HepG2 (cell line): ENCODE results near the gene RUSF1. TPM values are rescaled to one million over a fixed set of nuclear protein-coding genes. Genes with fewer than 3 reads are reported as not detected.

Source experiments
- ATF3 ChIP-seq: sonication (generic); formaldehyde crosslinking; IDR thresholded peaks from 2 replicates; pipeline ENCODE4 v1.4.0; 2020; ENCODE audit warnings: missing genetic modification reagents
- BCL3 ChIP-seq: sonication (generic); formaldehyde crosslinking; IDR thresholded peaks from 2 replicates; pipeline ENCODE4 v1.5.1; 2020; ENCODE audit warnings: mild to moderate bottlenecking, missing genetic modification reagents, moderate library complexity
- BCL6 ChIP-seq: IDR thresholded peaks from 2 replicates; pipeline ENCODE4 v1.6.1; 2016; ENCODE audit warnings: missing genetic modification reagents, missing compliant biosample characterization
- CREM ChIP-seq, 2 experiments: sonication (generic) in 1 of 2; formaldehyde crosslinking in 1 of 2; IDR thresholded peaks; 2 replicates each; pipeline versions ENCODE4 v1.4.0 to v1.6.1; 2016 to 2020; ENCODE audit warnings: antibody characterized with exemption in 1 of 2, mild to moderate bottlenecking in 1 of 2, missing genetic modification reagents in 1 of 2
- DDIT3 ChIP-seq: sonication (generic); formaldehyde crosslinking; IDR thresholded peaks from 2 replicates; pipeline ENCODE4 v1.4.0; 2020; ENCODE audit warnings: mild to moderate bottlenecking, missing genetic modification reagents
- DZIP1 ChIP-seq: sonication (generic); formaldehyde crosslinking; IDR thresholded peaks from 2 replicates; pipeline ENCODE4 v1.5.0; 2020; ENCODE audit warnings: mild to moderate bottlenecking, missing genetic modification reagents
- HOXA3 ChIP-seq: sonication (generic); formaldehyde crosslinking; IDR thresholded peaks from 2 replicates; pipeline ENCODE4 v1.5.0; 2020; ENCODE audit warnings: missing genetic modification reagents
- HOXA5 ChIP-seq: sonication (generic); formaldehyde crosslinking; IDR thresholded peaks from 2 replicates; pipeline ENCODE4 v1.4.0; 2020; ENCODE audit warnings: missing genetic modification reagents
- KMT2B ChIP-seq: IDR thresholded peaks from 2 replicates; pipeline ENCODE4 v1.6.1; 2016; ENCODE audit warnings: missing genetic modification reagents, missing compliant biosample characterization
- MAFF ChIP-seq: IDR thresholded peaks from 2 replicates; pipeline ENCODE4 v1.6.1; 2011; ENCODE audit warnings: low read depth, low read length, improper control_type of control experiment
- NCOR1 ChIP-seq: fragments of 200-600 bp; sonication (generic); IDR thresholded peaks from 2 replicates; pipeline ENCODE4 v1.7.0; 2017; ENCODE audit warnings: antibody characterized with exemption, low read length, borderline replicate concordance
- NPAS2 ChIP-seq: sonication (generic); formaldehyde crosslinking; IDR thresholded peaks from 2 replicates; pipeline ENCODE4 v1.8.0; 2022; ENCODE audit warnings: mild to moderate bottlenecking, missing genetic modification reagents, borderline replicate concordance
- RBM39 ChIP-seq: fragments of 200-400 bp; formaldehyde crosslinking; IDR thresholded peaks from one replicate; pipeline ENCODE4 v1.6.1; 2018; ENCODE audit warnings: antibody characterized with exemption, mild to moderate bottlenecking, low read depth, low read length; ENCODE audit not compliant: poor library complexity, severe bottlenecking
- RXRA ChIP-seq: sonication (generic); formaldehyde crosslinking; IDR thresholded peaks from 2 replicates; pipeline ENCODE4 v1.5.1; 2020; ENCODE audit warnings: missing genetic modification reagents
- SRSF1 ChIP-seq: fragments of 200-400 bp; formaldehyde crosslinking; optimal IDR thresholded peaks from 2 replicates; pipeline ENCODE3; 2017; ENCODE audit warnings: mild to moderate bottlenecking, low read depth, low read length, moderate library complexity
- SUZ12 ChIP-seq: fragments of 150-350 bp; IDR thresholded peaks from 2 replicates; pipeline ENCODE4 v1.6.1; 2014; ENCODE audit warnings: low read depth, low read length
- TP53 ChIP-seq: sonication (generic); formaldehyde crosslinking; conservative IDR thresholded peaks from 2 replicates; pipeline ENCODE4 v1.4.0; 2020; ENCODE audit warnings: missing genetic modification reagents
- ZBTB2 ChIP-seq: sonication (generic); formaldehyde crosslinking; IDR thresholded peaks from 2 replicates; pipeline ENCODE4 v1.8.0; 2022; ENCODE audit warnings: low read depth, missing genetic modification reagents
- ZBTB21 ChIP-seq: sonication (generic); formaldehyde crosslinking; IDR thresholded peaks from 2 replicates; pipeline ENCODE4 v1.4.0; 2020; ENCODE audit warnings: missing genetic modification reagents
- ZNF512 ChIP-seq: sonication (generic); formaldehyde crosslinking; IDR thresholded peaks from 2 replicates; pipeline ENCODE4 v1.4.0; 2020; ENCODE audit warnings: mild to moderate bottlenecking, missing genetic modification reagents
- ZNF614 ChIP-seq: IDR thresholded peaks from 2 replicates; pipeline ENCODE4 v1.6.1; 2018; ENCODE audit warnings: missing biosample characterization, missing genetic modification reagents, inconsistent platforms, borderline replicate concordance
- ZSCAN30 ChIP-seq: sonication (generic); formaldehyde crosslinking; IDR thresholded peaks from 2 replicates; pipeline ENCODE4 v1.5.0; 2020; ENCODE audit warnings: mild to moderate bottlenecking, missing genetic modification reagents
- polyA plus RNA-seq, 8 experiments: library from polyadenylated mRNA; depleted of rRNA in 3 of 8; stranded (reverse) in 7 of 8; unstranded in 1 of 8; fragments of >200 nt; fragmentation: Illumina TruSeq in 4 of 8; extraction: Trizol in 4 of 8; gene quantifications; 2 replicates each; pipeline versions ENCODE4 v1.2.1 to v1.2.3, GENCODE V29; 2011 to 2016; ENCODE audit warnings: low read depth in 4 of 8, missing spikeins in 1 of 8, mixed read lengths in 1 of 8; ENCODE audit not compliant: insufficient read depth in 1 of 8
- total RNA-seq, 5 experiments: library from RNA; depleted of rRNA; stranded (reverse); fragments of >200 nt; fragmentation: Illumina TruSeq; extraction: Trizol; gene quantifications; 2 replicates each; pipeline ENCODE4 v1.2.3, GENCODE V29; 2016; ENCODE audit warnings: low read depth in 1 of 5

RUSF1 gene
- total and polyA plus RNA-seq, 2 of the 13 experiments (the other 11 are each of a cell fraction or from before 2014, with no cell fraction given): 40.8 to 50.2 TPM

- peak; percentile 98 for TF ChIP-seq RBM39
- TF ChIP-seq RXRA (CRISPR knock-in tag): peak; percentile 82
- TF ChIP-seq ZBTB21 (CRISPR knock-in tag): peak; percentile 15; the same call in 1 of the 2 replicates
- TF ChIP-seq KMT2B (CRISPR knock-in tag): peak; percentile 96
- TF ChIP-seq HOXA3 (CRISPR knock-in tag): peak; percentile 95
- peak; percentile 63 for TF ChIP-seq CREM (IDR thresholded peaks at IDR 0.05)
- TF ChIP-seq CREM (CRISPR knock-in tag; IDR thresholded peaks at IDR 0.05): no peak
- TF ChIP-seq ZNF614: peak; percentile 86; the same call in 1 of the 2 replicates
- TF ChIP-seq HOXA5: peak; percentile 96
- TF ChIP-seq MAFF: no peak
- TF ChIP-seq NCOR1: peak; percentile 37; the same call in 1 of the 2 replicates
- peak; percentile 97 for TF ChIP-seq SRSF1
- TF ChIP-seq BCL6: peak; percentile 84
- peak; percentile 79; the same call in 1 of the 2 replicates for TF ChIP-seq ZSCAN30 (CRISPR knock-in tag)
- no peak for TF ChIP-seq SUZ12
- no peak for TF ChIP-seq ZNF512 (CRISPR knock-in tag)
- 0 out of 2 replicates have a peak, but pooled peaks have one; percentile 30 for TF ChIP-seq DDIT3 (CRISPR knock-in tag)
- TF ChIP-seq NPAS2 (CRISPR knock-in tag): no peak
- TF ChIP-seq BCL3 (CRISPR knock-in tag): peak; percentile 84
- TF ChIP-seq DZIP1: no peak
- no peak; the same call in 1 of the 2 replicates for TF ChIP-seq TP53
- TF ChIP-seq ZBTB2 (CRISPR knock-in tag): peak; percentile 64; the same call in 1 of the 2 replicates
- peak; percentile 51; the same call in 1 of the 2 replicates for TF ChIP-seq ATF3
These were observed at the start of gene RUSF1 (continued) for GRCh38 chr16:31507929-31508705.
